GM18907 (cell line): Measurements from ENCODE around the gene ECHDC1.
"Not testable (repeated sequence)": the region's sequence is repeated elsewhere in the genome, so short reads cannot be mapped to it uniquely, and the experiment has no call there.

ENCODE experiments used
- ATAC-seq: cut with Tn5 transposase; IDR thresholded peaks from one replicate; pipeline ENCODE4 v1.9.1; 2021; ENCODE audit warnings: mild to moderate bottlenecking, moderate library complexity; ENCODE audit not compliant: unreplicated experiment

Gene ECHDC1, protein sequence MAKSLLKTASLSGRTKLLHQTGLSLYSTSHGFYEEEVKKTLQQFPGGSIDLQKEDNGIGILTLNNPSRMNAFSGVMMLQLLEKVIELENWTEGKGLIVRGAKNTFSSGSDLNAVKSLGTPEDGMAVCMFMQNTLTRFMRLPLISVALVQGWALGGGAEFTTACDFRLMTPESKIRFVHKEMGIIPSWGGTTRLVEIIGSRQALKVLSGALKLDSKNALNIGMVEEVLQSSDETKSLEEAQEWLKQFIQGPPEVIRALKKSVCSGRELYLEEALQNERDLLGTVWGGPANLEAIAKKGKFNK

GRCh38 chr6:127342946-127343808 lies at the start of gene ECHDC1:
TSS of gene ECHDC1 (minus strand) at chr6:127343609. CDS start at chr6:127331028, 12,581 bp downstream.
- ATAC-seq, result peak; percentile 82

DNA sequence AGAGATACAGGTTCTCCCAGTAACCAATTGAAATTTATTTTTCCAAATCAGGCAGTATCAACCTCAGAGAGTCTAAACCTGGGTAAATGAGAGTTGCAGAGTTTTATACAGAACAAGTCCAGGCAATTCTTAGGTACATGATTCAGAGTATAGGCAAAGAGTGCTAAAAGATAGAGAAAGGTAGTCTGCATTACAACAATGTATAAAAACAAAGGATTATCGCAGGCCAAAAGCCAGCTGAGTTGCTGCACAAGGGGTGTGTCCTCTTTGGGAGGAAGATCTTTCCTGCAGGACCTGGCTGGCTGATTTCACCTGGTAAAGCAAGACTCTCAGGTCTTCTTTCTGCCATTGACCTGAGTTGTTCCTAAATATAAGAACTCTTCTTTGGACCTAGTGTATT lies 48.9 kb upstream of the ECHDC1 start:
- ATAC-seq, result no peak

DNA sequence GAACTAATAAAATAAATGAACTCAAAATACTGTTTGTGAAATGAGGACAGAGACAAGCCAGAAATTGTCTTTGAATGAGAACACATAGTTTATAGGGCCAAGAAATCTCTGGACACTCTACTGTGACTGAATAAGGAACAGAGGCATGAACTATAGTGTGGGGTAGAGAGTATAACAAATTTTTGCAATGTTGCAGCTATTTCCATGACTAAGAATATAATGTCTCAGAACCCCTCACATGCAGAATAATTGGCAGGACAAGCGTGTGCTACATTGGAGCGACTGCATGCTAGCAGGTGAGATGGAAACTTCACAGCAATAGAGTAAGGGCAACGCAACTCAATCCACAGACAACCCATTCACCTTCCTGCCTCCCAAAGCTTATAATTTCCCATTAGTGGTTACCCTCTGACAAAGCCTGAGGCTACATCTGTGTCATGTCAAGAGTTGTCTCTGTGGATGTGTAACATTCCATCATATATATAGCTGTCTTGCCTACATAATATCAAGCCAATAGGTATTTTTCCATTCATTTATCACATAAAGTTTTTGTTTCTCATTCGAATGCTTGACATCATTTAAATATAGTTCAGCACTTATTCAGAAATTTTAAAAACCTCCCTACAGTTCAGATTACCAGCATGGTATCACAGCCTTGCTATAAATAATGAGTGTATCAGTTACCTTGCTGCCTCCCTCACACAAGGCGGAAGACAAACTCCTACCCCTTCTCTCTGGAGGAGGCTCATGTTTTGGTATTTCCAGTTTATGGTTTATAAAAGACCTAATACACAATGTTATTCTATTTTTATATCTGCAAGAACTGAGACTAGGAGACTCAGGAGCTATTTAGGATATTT lies 47.9 kb upstream of the ECHDC1 start:
- no peak for ATAC-seq

DNA sequence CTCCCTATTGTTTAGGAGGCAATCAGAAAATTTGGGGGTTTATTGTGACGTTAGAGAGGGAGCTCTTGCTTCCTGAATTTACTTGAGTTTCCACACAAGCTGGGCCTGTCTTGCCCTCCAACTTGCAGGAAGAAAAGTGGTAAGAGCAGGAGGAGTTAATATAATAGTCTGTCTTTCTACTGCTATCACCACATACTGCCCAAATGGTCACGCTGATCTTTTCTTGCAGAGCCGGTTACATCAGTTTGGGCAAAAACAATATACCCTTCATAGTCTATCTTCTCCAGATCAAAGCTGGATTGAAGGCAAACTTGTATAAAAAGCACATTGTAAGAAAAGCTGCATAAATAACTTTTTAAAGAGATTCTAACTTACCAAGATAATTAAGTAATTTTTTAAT lies 46.3 kb upstream of the ECHDC1 start:
- no peak for ATAC-seq

GRCh38 chr6:127385668-127386430 lies 42.4 kb upstream of the ECHDC1 start:
- ATAC-seq, result no peak

DNA sequence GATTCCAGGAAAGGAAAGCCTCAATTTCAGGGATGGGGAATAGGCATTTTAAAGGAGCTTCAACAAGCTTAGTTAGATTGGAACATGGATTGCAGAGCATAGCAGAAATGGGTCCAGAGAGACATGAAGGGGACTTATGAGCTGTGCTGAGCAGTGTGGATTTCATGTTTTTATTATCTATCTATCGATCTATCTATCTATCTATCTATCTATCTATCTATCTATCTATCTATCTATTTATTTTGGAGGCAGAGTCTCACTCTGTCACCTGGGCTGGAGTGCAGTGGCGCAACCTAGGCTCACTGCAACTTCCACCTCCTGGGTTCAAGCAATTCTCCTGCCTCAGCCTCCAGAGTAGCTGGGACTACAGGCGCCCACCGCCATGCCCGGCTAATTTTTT lies 41.4 kb upstream of the ECHDC1 start:
- ATAC-seq, result not testable (repeated sequence)

DNA sequence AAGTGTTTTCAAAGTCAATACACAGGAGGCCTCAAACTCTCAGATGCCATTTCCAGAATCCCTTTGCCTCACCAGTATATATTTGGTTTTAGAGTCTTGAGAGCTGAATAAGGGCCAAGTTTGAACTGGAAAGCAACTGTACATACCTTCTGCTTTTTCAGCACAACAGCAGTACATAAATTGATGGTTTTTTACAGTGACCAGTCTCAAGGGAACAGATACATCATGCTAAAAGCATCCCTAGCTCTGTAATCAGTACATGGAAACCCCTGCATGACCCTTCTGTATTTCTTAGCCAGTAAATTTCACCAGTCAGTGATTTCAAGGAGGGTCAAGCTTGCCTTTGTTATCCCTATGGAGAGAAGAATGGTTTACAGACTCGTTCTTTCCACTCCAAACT lies 40.6 kb upstream of the ECHDC1 start:
- no peak for ATAC-seq

DNA sequence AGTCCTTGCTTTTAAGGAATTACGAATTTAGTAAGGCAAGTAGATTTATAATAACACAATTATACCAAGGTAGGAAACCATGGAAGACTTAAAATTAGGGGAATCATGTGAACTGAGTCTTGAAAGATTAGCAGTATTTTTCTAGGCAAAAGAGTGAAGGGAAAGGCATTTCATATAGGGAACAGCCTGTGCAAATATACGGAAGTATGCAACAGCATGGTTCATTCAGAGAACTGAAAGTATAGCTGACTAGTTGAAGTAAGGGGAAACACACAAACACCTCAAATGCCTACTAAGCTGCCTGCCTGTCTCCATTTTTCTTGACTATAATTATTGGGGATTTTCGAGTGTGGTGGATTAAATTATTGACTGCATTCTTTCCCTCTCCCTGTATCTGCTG lies 39.0 kb upstream of the ECHDC1 start:
- no peak for ATAC-seq

DNA sequence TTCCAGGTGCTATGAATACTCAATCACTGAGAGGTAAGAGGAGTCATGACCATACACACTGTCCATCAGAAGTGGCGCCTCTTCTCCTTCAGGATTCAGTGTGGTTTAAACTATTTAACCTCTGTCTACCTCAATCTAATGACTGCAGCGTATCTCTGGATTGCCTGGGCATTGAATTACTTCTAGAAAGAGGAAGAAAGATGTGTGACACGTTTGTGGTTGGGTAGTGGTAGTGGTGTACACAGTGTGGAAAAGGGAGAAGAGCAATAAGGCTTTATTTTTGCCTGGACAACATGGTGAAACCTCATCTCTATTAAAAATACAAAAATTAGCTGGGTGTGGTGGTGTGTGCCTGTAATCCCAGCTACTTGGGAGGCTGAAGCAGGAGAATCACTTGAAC lies 38.0 kb upstream of the ECHDC1 start:
- no peak for ATAC-seq

GRCh38 chr6:127376685-127377084 lies 33.3 kb upstream of the ECHDC1 start:
- no peak for ATAC-seq

GRCh38 chr6:127367023-127367375 lies 23.6 kb upstream of the ECHDC1 start:
- no peak for ATAC-seq

GRCh38 chr6:127366282-127367022 lies 23.0 kb upstream of the ECHDC1 start:
- ATAC-seq, result no peak

- ATAC-seq, result no peak
Observed at GRCh38 chr6:127365874-127366273, 22.5 kb upstream of the ECHDC1 start.

GRCh38 chr6:127352524-127352923 lies 9.1 kb upstream of the ECHDC1 start:
- no peak for ATAC-seq

- no peak for ATAC-seq
Observed at GRCh38 chr6:127349980-127350379, 6.6 kb upstream of the ECHDC1 start.

- no peak for ATAC-seq
Observed at GRCh38 chr6:127348028-127348661, 4.7 kb upstream of the ECHDC1 start.

- ATAC-seq, result no peak
Observed at GRCh38 chr6:127347178-127347577, 3.8 kb upstream of the ECHDC1 start.

DNA sequence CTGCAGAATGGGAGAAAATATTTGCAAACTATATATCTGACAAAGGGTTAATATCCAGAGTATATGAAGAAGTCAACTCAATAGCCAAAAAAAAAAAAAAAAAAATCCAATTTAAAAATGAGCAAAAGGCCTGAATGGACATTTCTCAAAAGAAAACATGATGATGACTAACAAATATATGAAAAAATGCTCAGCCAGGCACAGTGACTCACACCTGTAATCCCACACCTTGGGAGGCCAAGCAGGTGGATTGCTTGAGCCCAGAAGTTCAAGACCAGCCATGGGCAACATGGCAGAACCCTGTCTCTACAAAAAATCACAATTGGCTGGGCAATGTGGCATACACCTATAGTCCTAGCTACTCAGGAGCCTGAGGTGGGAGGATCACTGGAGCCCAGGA lies 2.1 kb upstream of the ECHDC1 start:
- ATAC-seq, result no peak
